B cell (primary cell): ENCODE data around the gene SCRN2.

Experiments
- CTCF ChIP-seq: fragments of 200-600 bp; IDR thresholded peaks from one replicate; pipeline ENCODE4 v1.8.0; 2022; ENCODE audit warnings: antibody characterized with exemption, mild to moderate bottlenecking
- EZH2 ChIP-seq: IDR thresholded peaks from 2 replicates; pipeline ENCODE4 v1.6.1; 2012; ENCODE audit warnings: borderline replicate concordance, low read depth, mild to moderate bottlenecking, moderate library complexity, low read length; ENCODE audit not compliant: insufficient read depth, poor library complexity, severe bottlenecking

- TF ChIP-seq CTCF (no peak), EZH2 (no peak)
Observed at GRCh38 chr17:47812146-47812920, 28.7 kb downstream of the SCRN2 start.
